ENCODE measurements around the gene FEM1C. TPM values are rescaled to one million over a fixed set of nuclear protein-coding genes. Genes with fewer than 3 reads are reported as not detected.

FEM1C gene
- total and polyA plus RNA-seq, 5 donors: 8.4 to 29.5 (median 20.7) TPM

DNA sequence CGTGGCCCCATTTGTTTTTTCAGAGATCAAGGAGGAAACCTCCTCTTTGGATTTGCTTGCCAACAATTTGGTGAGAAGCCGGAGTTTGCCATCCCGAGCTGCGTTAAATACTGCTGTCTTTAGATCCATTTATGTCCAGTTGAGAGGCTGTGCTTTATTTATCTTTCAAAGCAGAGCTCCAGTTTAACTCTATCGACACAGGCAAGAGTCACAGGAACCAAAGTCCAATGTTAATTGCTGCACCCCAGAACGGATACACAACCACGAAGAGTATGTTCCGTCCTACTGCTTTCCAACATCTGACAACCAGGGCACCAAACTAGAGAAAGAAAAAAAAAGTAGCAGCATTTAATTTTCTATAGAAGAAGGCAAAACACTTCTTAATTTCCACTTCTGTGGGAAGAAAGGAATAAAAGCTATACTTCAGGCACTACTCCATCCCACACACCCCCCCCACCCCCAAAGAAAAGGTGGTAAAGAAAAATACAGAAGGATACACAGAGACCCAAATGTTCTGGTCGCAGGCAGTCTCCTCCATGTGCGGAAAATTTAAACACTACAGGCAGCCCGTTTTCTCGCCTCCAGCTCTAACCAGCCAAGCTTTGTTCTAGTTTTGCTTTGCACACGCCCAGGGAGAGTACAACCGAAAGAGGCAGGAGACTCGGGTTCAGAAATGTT is 1.1 kb downstream of the FEM1C start:
- H3K4me1 ChIP-seq (ENCODE audit: control insufficient read depth, insufficient read depth, low read length): peaks cover 2% of the 10 kb centered on the region
- H3K4me3 ChIP-seq (ENCODE audit: low read length): peak overlapping the region; percentile 72
- DNase-seq: peak in 1 of 3 donors; percentile 33
- intact Hi-C loops (cut with DNase I): loop anchor here in 2 of 4 donors (5.0 to 10.0 kb wide), 3 partner anchors 116 to 166 kb away; no protein-coding TSS in a partner anchor
- H3K27me3 ChIP-seq (ENCODE audit: control insufficient read depth, insufficient read depth): no peaks in the 10 kb centered on the region
- 3% methylated on average over 15 of the region's 15 CpGs for WGBS
- peak; percentile 48 to 58 for ATAC-seq
- H3K27ac ChIP-seq (ENCODE audit: low read length): peak overlapping the region; percentile 95
- no peaks in the 10 kb centered on the region for H3K9me3 ChIP-seq (ENCODE audit: control insufficient read depth, low read length)

DNA sequence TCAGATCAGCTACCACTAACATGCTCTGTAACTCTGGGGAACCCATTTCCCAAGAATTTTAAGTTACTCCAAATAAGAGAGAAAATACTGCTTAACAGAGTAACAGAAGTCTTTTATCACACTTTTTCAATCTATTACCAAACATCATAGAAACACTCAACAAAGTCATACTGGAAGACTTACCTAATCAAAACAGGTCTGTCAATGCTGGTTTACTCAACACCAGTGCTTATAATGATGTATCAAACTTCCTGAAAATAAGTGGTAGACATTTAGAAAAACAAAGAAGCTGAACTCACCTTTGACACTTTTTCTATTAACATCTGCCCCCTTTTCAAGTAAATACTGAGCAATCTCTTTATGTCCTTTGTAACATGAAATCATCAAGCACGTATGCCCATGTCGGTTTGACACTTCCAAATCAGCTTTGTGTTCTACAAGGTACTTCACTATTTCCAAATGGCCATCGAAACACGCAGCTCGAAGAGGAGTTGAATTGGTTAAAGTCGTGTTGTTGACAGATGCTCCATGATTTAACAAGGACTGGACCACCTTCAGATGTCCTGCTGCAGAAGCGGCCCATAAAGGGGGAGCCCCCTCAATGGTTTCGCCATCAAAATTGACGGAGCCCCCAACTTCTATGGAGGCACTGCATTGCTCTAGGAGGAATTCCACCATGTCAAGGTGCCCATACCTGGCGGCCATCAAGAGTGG is 1.8 kb downstream of the FEM1C start:
- Histone ChIP-seq H3K27me3 (ENCODE audit: control insufficient read depth, insufficient read depth) (no peaks in the 10 kb centered on the region), H3K9me3 (ENCODE audit: control insufficient read depth, low read length) (no peaks in the 10 kb centered on the region), H3K4me3 (ENCODE audit: low read length) (peak overlapping the region; percentile 72), H3K4me1 (ENCODE audit: control insufficient read depth, insufficient read depth, low read length) (peaks cover 2% of the 10 kb centered on the region), H3K27ac (ENCODE audit: low read length) (peak overlapping the region; percentile 54)
- 42% methylated on average over 10 of the region's 10 CpGs for WGBS
- DNase-seq (peak in 1 of 3 donors; percentile 43), ATAC-seq (no peak)
- intact Hi-C loops (cut with DNase I): loop anchor here in 2 of 4 donors (5.0 to 10.0 kb wide), 3 partner anchors 116 to 166 kb away; no protein-coding TSS in a partner anchor

DNA sequence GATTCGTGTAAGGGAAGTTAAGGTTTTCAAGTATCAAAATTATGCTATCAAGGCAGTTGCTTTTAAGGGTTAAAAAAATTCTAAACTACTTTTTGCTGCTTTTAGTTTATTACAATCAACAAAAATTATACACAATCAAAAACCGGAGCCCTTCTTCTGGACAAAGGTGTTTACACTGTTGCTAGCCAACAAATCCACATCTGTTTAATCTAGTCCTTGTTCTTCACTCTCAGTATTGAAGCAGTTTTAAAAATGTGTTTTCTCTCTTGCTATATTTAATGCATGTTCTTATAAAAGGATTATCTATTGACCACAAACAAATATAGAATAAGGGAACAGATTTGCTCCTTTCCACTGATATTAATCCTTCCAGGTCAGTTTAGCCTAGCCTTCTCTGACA is 2.5 kb downstream of the FEM1C start:
- H3K4me3 ChIP-seq (ENCODE audit: low read length): peak overlapping the region; percentile 72
- WGBS: 9% methylated on average over 2 of the region's 2 CpGs
- no peak for DNase-seq
- H3K4me1 ChIP-seq (ENCODE audit: control insufficient read depth, insufficient read depth, low read length): peaks cover 5% of the 10 kb centered on the region
- no peak overlapping the region for H3K27ac ChIP-seq (ENCODE audit: low read length)
- no peaks in the 10 kb centered on the region for H3K9me3 ChIP-seq (ENCODE audit: control insufficient read depth, low read length)
- intact Hi-C loops (cut with DNase I): loop anchor here in 2 of 4 donors (5.0 to 10.0 kb wide), 3 partner anchors 115 to 165 kb away; no protein-coding TSS in a partner anchor
- no peak for ATAC-seq
- no peaks in the 10 kb centered on the region for H3K27me3 ChIP-seq (ENCODE audit: control insufficient read depth, insufficient read depth)

DNA sequence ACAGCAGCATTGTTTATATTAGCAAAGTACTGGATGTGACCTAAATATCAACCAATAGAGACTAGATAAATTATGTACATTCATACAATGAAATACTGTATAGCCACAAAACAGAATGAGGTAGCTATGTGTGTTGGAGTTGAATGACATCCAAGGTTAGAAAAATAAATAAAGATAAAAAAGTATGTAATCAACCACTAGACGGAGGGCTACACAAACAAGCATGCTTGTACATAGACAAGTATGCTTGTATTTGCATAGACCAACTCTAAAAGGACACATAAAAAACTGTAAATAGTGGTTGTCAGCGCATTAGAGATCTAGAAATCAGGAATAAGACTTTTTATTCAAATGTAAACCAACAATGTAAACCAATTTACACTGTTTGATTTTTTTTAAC is 3.0 kb downstream of the FEM1C start:
- intact Hi-C loops (cut with DNase I): loop anchor here in 2 of 4 donors (5.0 to 10.0 kb wide), 3 partner anchors 114 to 164 kb away; no protein-coding TSS in a partner anchor
- Histone ChIP-seq H3K4me3 (ENCODE audit: low read length) (peak overlapping the region; percentile 72), H3K4me1 (ENCODE audit: control insufficient read depth, insufficient read depth, low read length) (peaks cover 5% of the 10 kb centered on the region), H3K27me3 (ENCODE audit: control insufficient read depth, insufficient read depth) (no peaks in the 10 kb centered on the region), H3K27ac (ENCODE audit: low read length) (no peak overlapping the region), H3K9me3 (ENCODE audit: control insufficient read depth, low read length) (no peaks in the 10 kb centered on the region)
- WGBS: 24% methylated on average over 2 of the region's 2 CpGs
- no peak for ATAC-seq
- DNase-seq: no peak

DNA sequence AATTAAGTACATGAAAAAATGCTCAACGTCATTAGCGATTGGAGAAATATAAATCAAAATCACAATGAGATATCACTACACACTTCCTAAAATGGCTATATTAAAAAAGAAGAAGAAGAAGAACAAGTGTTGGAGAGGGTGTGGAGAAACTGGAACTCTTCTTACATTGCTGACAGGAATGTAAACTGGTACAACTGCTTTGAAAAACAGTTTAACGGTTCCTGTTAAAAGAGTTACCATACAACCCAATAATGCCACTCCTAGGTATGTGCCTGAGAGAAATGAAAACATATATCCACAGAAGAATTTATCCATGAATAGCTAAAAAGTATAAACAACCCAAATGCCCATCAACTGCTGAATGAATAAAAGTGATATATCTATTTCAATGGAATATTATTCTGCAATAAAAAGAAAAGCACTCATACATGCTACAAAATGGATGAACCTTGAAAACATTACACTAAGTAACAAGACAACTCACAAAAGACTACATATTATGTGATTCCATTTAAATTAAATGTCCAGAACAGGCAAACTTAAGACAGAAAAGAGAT is 9.0 kb downstream of the FEM1C start:
- intact Hi-C loops (cut with DNase I): no loop called here
- no peaks in the 10 kb centered on the region for H3K27me3 ChIP-seq (ENCODE audit: control insufficient read depth, insufficient read depth)
- H3K4me3 ChIP-seq (ENCODE audit: low read length): no peak overlapping the region
- no peaks in the 10 kb centered on the region for H3K9me3 ChIP-seq (ENCODE audit: control insufficient read depth, low read length)
- no peak overlapping the region for H3K27ac ChIP-seq (ENCODE audit: low read length)
- WGBS: 95% methylated on average over 3 of the region's 3 CpGs
- DNase-seq (no peak), ATAC-seq (no peak)
- peaks cover 7% of the 10 kb centered on the region for H3K4me1 ChIP-seq (ENCODE audit: control insufficient read depth, insufficient read depth, low read length)

DNA sequence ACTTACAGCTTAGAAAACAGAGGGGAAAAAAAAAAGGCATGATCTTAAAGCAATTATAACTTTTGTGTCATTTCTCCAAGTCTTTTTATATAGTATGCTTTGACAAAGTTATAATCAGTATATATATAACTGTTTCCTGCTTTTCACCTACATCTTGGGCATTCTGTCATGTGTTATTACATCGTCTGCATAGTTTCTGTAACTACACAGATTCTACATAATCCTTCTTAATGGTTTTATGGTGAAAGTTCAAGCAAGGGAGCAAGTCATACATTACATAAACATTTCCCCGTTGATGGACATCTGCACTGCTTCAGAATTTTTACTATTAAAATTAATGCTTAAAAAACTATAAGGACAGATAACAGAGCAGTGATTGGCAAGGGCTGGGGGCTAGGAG is 12.1 kb downstream of the FEM1C start:
- H3K4me3 ChIP-seq (ENCODE audit: low read length): no peak overlapping the region
- H3K27ac ChIP-seq (ENCODE audit: low read length): no peak overlapping the region
- intact Hi-C loops (cut with DNase I): no loop called here

DNA sequence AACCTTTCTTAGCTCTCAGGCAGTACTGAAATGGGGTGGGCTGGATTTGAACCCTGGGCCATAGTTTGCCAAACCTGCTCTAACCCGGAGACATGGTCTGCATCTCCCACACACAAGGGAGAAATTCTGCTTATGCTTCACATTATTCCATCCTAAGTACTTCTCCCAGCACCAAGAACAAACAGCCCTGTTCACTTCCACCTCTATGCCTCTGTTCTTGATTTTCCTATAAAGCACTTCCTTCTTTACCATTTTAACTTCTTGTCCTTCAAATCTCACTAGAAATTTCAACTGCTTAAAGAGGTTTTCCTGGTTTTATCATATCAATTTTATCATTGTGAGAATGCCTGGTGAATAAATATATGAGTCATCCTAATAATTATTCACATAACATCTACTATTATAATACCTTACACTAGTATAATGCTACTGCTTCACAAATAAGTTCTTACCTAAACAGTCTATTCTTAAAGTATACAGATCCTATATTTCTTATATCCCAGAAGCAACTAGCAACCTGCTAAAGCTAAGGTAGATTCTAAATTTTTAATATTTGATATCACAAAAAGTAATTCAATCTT is 12.7 kb downstream of the FEM1C start:
- Histone ChIP-seq H3K27ac (ENCODE audit: low read length) (no peak overlapping the region), H3K4me1 (ENCODE audit: control insufficient read depth, insufficient read depth, low read length) (peaks cover 4% of the 10 kb centered on the region), H3K4me3 (ENCODE audit: low read length) (no peak overlapping the region), H3K9me3 (ENCODE audit: control insufficient read depth, low read length) (no peaks in the 10 kb centered on the region), H3K27me3 (ENCODE audit: control insufficient read depth, insufficient read depth) (no peaks in the 10 kb centered on the region)
- DNase-seq (no peak), ATAC-seq (no peak)
- 88% methylated on average over 1 of the region's 1 CpG for WGBS
- intact Hi-C loops (cut with DNase I): no loop called here

More for the DNA sequence above, 12.1 kb downstream of the FEM1C start:
- Histone ChIP-seq H3K4me1 (ENCODE audit: control insufficient read depth, insufficient read depth, low read length) (peaks cover 6% of the 10 kb centered on the region), H3K27me3 (ENCODE audit: control insufficient read depth, insufficient read depth) (no peaks in the 10 kb centered on the region), H3K9me3 (ENCODE audit: control insufficient read depth, low read length) (no peaks in the 10 kb centered on the region)
- ATAC-seq (no peak), DNase-seq (no peak)
- 65% methylated on average over 2 of the region's 2 CpGs for WGBS

DNA sequence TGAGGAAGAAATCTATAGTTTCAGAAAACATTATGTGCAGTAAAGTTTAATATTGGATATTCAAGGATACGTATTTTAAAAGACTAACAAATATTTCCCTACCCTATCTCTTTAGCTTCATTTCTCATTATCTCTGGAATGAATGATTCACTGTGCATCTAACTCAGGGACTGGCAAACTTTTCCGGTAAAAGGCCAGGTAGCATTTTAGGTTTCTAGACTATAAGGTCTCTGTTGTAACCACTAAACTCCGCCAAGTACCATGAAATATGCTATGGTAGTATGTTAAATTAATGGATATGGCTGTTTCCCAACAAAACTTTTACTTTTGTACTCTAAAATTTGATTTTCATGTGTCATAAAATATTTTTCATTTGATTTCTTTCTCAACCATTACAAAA is 13.2 kb downstream of the FEM1C start:
- no peak for ATAC-seq
- intact Hi-C loops (cut with DNase I): no loop called here
- Histone ChIP-seq H3K4me1 (ENCODE audit: control insufficient read depth, insufficient read depth, low read length) (peaks cover 4% of the 10 kb centered on the region), H3K27me3 (ENCODE audit: control insufficient read depth, insufficient read depth) (no peaks in the 10 kb centered on the region), H3K9me3 (ENCODE audit: control insufficient read depth, low read length) (no peaks in the 10 kb centered on the region), H3K27ac (ENCODE audit: low read length) (no peak overlapping the region), H3K4me3 (ENCODE audit: low read length) (no peak overlapping the region)
- DNase-seq: no peak
- WGBS: 89% methylated on average over 3 of the region's 3 CpGs

DNA sequence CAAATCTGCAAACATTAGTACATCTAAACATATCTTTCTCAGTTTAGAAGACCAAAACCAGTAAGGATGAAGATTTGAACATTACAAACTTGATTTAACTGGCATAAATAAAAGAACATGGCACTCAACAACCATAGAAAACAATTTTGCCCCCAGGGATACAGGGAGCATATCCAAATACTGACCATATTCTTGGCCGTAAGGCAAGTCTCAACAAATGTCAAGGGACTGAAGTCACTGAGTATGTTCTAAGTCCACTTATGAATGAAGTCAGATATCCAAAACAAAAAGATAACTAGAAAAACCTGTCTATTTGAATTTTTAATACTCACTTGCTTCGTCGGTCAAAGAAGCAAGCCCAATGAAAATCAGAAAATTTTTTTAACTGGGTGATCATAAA is 14.1 kb downstream of the FEM1C start:
- 58% methylated on average over 3 of the region's 3 CpGs for WGBS
- ATAC-seq (peak; percentile 50 to 57), DNase-seq (no peak)
- no peaks in the 10 kb centered on the region for H3K9me3 ChIP-seq (ENCODE audit: control insufficient read depth, low read length)
- peaks cover 4% of the 10 kb centered on the region for H3K4me1 ChIP-seq (ENCODE audit: control insufficient read depth, insufficient read depth, low read length)
- H3K4me3 ChIP-seq (ENCODE audit: low read length): no peak overlapping the region
- H3K27ac ChIP-seq (ENCODE audit: low read length): no peak overlapping the region
- no peaks in the 10 kb centered on the region for H3K27me3 ChIP-seq (ENCODE audit: control insufficient read depth, insufficient read depth)
- intact Hi-C loops (cut with DNase I): no loop called here

DNA sequence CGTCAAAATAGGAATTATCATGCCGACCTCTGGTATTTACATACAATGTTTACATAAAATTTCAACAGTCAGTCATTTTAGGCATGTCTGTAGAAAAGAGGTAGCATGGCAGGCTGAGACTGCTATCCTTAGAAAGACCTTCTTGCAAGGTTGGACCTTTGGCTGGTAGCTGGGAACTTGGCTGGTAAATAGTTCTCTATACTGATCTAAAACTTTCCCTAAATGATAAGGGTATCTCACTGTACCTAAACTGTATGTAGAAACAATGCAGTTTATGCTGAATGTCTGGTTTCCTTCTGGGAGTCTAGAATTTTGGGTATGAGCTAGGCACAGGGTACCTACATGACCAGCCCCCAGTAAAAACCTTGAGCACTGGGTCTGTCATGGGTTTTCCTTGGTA is 18.0 kb downstream of the FEM1C start:
- Histone ChIP-seq H3K27me3 (ENCODE audit: control insufficient read depth, insufficient read depth) (no peaks in the 10 kb centered on the region), H3K4me1 (ENCODE audit: control insufficient read depth, insufficient read depth, low read length) (peaks cover 3% of the 10 kb centered on the region), H3K27ac (ENCODE audit: low read length) (no peak overlapping the region), H3K4me3 (ENCODE audit: low read length) (no peak overlapping the region), H3K9me3 (ENCODE audit: control insufficient read depth, low read length) (no peaks in the 10 kb centered on the region)
- intact Hi-C loops (cut with DNase I): no loop called here
- 78% methylated on average over 2 of the region's 2 CpGs for WGBS
- no peak for ATAC-seq
- no peak for DNase-seq
